ENCODE results near the gene UBE2M. TPM values are rescaled to one million over a fixed set of nuclear protein-coding genes. Genes with fewer than 3 reads are reported as not detected.
"Not testable (repeated sequence)": the region's sequence is repeated elsewhere in the genome, so short reads cannot be mapped to it uniquely, and the experiment has no call there.

UBE2M gene
- polyA plus RNA-seq, 6 donors from 2014 or later, result 10.8 to 24.2 (median 16.8) TPM

- Mint-ChIP-seq H3K36me3 (no peaks in the 10 kb centered on the region), H3K9me3 (peaks cover 0 to 4% (median 0%) of the 10 kb centered on the region in 7 donors)
These were observed 42.1 kb downstream of the UBE2M start for GRCh38 chr19:58516246-58516836.

GRCh38 chr19:58515259-58515658, 43.2 kb downstream of the UBE2M start:
- H3K27me3 Mint-ChIP-seq, result no peaks in the 10 kb centered on the region
- peak overlapping the region in 3 of 6 donors; percentile 52 to 92 (median 73) for H3K27ac Mint-ChIP-seq
- no peaks in the 10 kb centered on the region for H3K36me3 Mint-ChIP-seq
- peaks cover 46 to 68% (median 52%) of the 10 kb centered on the region in 3 donors for H3K4me1 Mint-ChIP-seq
- ATAC-seq (ENCODE audit: low read depth in 2 of 2) (no peak), DNase-seq (no peak)
- H3K9me3 Mint-ChIP-seq, result peaks cover 0 to under 1% (median 0%) of the 10 kb centered on the region in 7 donors
- peak overlapping the region; percentile 6 to 83 (median 48) for H3K4me3 Mint-ChIP-seq

More at GRCh38 chr19:58516246-58516836, 42.1 kb downstream of the UBE2M start:
- Mint-ChIP-seq H3K4me1 (peaks cover 50 to 72% (median 56%) of the 10 kb centered on the region in 3 donors), H3K4me3 (peak overlapping the region in 4 of 8 donors; percentile 47 to 83 (median 55)), H3K27me3 (no peaks in the 10 kb centered on the region), H3K27ac (peak overlapping the region in 1 of 6 donors; percentile 87)
- ATAC-seq (ENCODE audit: low read depth in 2 of 2) (no peak), DNase-seq (no peak)

DNA sequence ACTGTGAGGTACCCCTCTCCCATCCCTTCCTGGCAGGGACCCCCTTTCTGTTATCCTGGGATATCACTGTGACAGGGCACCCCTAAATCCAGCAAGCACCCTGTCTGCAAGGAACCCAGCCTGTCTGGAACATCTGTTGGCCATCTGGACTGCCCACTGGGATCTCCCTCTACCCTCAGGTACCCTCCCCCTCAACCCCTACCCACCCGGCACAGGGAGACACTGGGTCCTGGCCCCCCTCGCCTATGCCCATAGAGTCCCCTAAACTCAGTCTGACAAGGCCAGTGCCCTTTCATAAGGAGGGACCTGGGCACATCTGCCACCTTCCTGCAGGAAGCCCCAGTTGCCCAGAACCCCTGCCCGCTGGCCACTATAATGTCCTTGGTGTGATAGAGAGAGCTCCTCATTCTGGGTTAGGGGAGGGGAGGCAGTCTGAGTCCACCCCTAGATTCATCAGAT, 43.8 kb downstream of the UBE2M start:
- ATAC-seq (ENCODE audit: low read depth in 2 of 2) (no peak), DNase-seq (no peak)
- Mint-ChIP-seq H3K9me3 (no peaks in the 10 kb centered on the region), H3K27ac (peak overlapping the region in 3 of 6 donors; percentile 49 to 92 (median 83)), H3K27me3 (no peaks in the 10 kb centered on the region), H3K36me3 (no peaks in the 10 kb centered on the region), H3K4me3 (peak overlapping the region in 7 of 8 donors; percentile 42 to 86 (median 73)), H3K4me1 (peaks cover 40 to 61% (median 46%) of the 10 kb centered on the region in 3 donors)

DNA sequence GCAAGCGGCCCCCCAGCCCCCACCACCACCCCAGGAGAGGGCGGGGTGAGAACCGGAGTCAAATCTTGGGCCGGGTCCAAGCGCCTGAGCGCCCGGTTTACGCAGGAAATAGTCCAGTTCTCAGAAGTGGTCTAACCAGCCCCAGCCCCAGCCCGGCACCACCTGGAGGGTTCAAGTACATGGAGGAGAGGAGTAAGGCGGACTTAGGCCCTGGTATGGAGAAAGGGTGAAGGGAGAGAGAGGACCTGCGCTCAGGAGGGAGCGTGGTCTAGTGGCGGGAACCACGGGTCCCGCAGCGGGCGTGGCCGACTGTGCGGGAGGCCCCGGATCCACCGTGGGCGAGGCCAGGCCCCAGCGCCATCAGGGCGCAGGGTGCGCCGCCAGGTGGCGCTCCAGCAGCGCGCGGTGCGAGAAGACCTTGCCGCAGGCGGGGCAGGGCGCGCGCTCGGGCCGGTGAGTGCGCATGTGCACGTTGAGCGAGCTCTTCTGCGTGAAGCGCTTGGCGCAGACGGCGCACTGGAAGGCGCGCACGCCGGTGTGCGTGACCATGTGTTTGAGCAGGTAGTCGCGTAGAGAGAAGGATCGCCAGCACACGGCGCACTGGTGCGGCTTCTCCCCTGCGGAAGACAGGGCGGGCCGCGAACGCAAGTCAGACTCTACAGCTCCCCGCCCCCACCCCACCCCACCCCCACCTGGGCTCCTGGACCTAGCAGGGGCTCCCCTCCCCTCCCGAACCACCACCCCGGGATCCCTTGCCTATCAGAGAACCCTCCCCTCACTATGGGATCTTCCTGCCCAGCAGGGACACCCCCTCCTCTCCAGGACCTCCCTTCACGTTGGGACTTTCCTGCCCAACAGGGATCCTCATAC, 44.5 kb downstream of the UBE2M start:
- Mint-ChIP-seq H3K4me1 (peaks cover 33 to 54% (median 39%) of the 10 kb centered on the region in 3 donors), H3K9me3 (no peaks in the 10 kb centered on the region), H3K4me3 (peak overlapping the region; percentile 64 to 86 (median 76)), H3K27ac (peak overlapping the region in 4 of 6 donors; percentile 49 to 92 (median 75)), H3K36me3 (no peaks in the 10 kb centered on the region), H3K27me3 (no peaks in the 10 kb centered on the region)
- DNase-seq (peak; percentile 81), ATAC-seq (ENCODE audit: low read depth in 2 of 2) (peak; percentile 87 to 90)

DNA sequence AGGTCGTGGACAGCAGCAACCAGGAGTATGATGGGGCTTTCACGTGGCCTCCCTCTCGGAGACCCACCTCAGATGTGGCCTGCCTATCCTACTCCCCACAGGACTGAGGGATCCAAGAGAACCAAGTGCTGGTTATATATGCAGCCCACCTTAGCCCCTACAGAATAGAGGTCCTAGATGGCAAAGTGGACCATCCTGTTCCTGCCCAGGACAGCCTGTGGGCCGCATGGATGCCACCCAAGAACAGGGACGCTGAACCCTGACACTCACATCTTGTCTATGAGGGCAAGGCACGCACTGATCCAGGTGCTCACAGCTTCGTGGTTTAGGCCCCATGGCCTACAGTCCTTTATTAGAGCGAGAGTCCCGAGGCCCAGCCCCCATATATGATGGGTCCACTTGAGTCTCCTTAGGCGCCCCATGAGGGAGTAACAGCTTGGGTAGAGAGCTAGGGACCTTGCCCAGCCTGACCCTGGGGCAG, 45.2 kb downstream of the UBE2M start:
- peaks cover 0 to under 1% of the 10 kb centered on the region in 2 donors for H3K36me3 Mint-ChIP-seq
- H3K27ac Mint-ChIP-seq, result peak overlapping the region in 1 of 6 donors; percentile 49
- H3K4me3 Mint-ChIP-seq, result peak overlapping the region in 6 of 8 donors; percentile 29 to 73 (median 56)
- no peak for DNase-seq
- peaks cover 28 to 48% (median 32%) of the 10 kb centered on the region in 3 donors for H3K4me1 Mint-ChIP-seq
- ATAC-seq (ENCODE audit: low read depth in 2 of 2), result no peak
- no peaks in the 10 kb centered on the region for H3K9me3 Mint-ChIP-seq
- no peaks in the 10 kb centered on the region for H3K27me3 Mint-ChIP-seq

GRCh38 chr19:58511353-58512208, 46.8 kb downstream of the UBE2M start, which contains the start of gene SLC27A5:
TSS of gene SLC27A5 (minus strand) at chr19:58511992. CDS start at chr19:58511955, 37 bp downstream.
- H3K27me3 Mint-ChIP-seq, result no peaks in the 10 kb centered on the region
- no peak for DNase-seq
- H3K27ac Mint-ChIP-seq, result peak within 1 kb of the TSS in 2 of 6 donors; percentile 64 to 71
- no peak for ATAC-seq (ENCODE audit: low read depth in 2 of 2)
- H3K9me3 Mint-ChIP-seq, result peaks cover 4 to 11% (median 8%) of the 10 kb centered on the region in 7 donors
- peak within 1 kb of the TSS in 1 of 8 donors; percentile 57 for H3K4me3 Mint-ChIP-seq
- peaks cover 0 to 7% of the 10 kb centered on the region in 2 donors for H3K36me3 Mint-ChIP-seq
- H3K4me1 Mint-ChIP-seq, result peaks cover 23 to 37% (median 24%) of the 10 kb centered on the region in 3 donors

- Mint-ChIP-seq H3K27ac (peak overlapping the region in 2 of 6 donors; percentile 34 to 56), H3K27me3 (no peaks in the 10 kb centered on the region), H3K4me1 (peaks cover 15 to 28% (median 16%) of the 10 kb centered on the region in 3 donors), H3K4me3 (peak overlapping the region in 1 of 8 donors; percentile 30), H3K9me3 (peaks cover 4 to 14% (median 10%) of the 10 kb centered on the region in 7 donors), H3K36me3 (peaks cover 0 to 7% of the 10 kb centered on the region in 2 donors)
- ATAC-seq (ENCODE audit: low read depth in 2 of 2) (no peak), DNase-seq (no peak)
These were observed 48.1 kb downstream of the UBE2M start for GRCh38 chr19:58510084-58510862.

DNA sequence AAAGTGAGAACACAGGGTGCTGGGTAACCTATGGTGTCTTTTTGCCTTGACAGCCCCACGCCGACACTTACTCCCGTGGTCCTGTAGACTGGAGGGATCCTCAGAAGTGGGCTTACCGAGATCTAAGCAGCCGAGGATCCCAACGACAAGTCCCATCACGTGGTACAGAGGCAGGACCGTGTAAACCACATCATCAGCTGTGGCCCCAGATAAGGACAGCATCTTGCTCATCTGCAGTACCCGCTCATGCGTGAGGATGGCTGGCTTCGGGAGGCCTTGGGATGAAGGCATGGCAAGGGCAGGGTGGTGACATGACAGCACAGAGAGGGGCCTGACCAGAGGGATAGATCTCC, 48.7 kb downstream of the UBE2M start:
- peak overlapping the region in 1 of 8 donors; percentile 30 for H3K4me3 Mint-ChIP-seq

GRCh38 chr19:58507602-58508223, 50.7 kb downstream of the UBE2M start:
- Mint-ChIP-seq H3K9me3 (peaks cover 5 to 17% (median 13%) of the 10 kb centered on the region in 7 donors), H3K4me3 (peak overlapping the region in 2 of 8 donors; percentile 7 to 20), H3K27ac (peak overlapping the region in 1 of 6 donors; percentile 42)
- H3K36me3 Mint-ChIP-seq; H3K4me1 Mint-ChIP-seq; H3K27me3 Mint-ChIP-seq; DNase-seq; ATAC-seq (ENCODE audit: low read depth in 2 of 2): not testable (repeated sequence)

More for the DNA sequence above, 48.7 kb downstream of the UBE2M start:
- DNase-seq (no peak), ATAC-seq (ENCODE audit: low read depth in 2 of 2) (no peak)
- Mint-ChIP-seq H3K27me3 (no peaks in the 10 kb centered on the region), H3K27ac (peak overlapping the region in 1 of 6 donors; percentile 56), H3K4me1 (peaks cover 10 to 24% (median 14%) of the 10 kb centered on the region in 3 donors), H3K9me3 (peaks cover 4 to 14% (median 10%) of the 10 kb centered on the region in 7 donors), H3K36me3 (peaks cover 0 to 7% of the 10 kb centered on the region in 2 donors)
